TTC549 (cell line): Measurements from ENCODE around the gene UGT2B7.
"Not testable (repeated sequence)": the region's sequence is repeated elsewhere in the genome, so short reads cannot be mapped to it uniquely, and the experiment has no call there.

ENCODE experiments used
- FAIRE-seq: peaks from 2 replicates; lab custom pipeline; 2012; peaks lifted over from hg19 to GRCh38; lab: Jason Lieb, UNC

The UGT2B7 gene

DNA sequence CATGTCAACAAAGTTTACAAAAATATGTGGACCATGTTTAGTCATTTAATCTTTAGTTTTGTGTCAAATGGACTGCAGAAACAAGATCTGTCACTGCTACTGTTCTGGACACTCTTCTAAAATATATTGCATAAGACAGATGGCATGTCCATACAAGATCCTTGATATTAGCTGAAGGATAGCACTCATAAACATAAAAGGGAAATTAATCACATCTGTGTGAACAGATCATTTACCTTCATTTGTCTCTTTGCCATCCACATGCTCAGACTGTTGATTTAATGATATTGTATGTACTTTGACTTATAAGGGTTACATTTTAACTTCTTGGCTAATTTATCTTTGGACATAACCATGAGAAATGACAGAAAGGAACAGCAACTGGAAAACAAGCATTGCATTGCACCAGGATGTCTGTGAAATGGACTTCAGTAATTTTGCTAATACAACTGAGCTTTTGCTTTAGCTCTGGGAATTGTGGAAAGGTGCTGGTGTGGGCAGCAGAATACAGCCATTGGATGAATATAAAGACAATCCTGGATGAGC is at the start of gene UGT2B7:
Gene UGT2B7 (plus strand): TSS at position 364 of the 546 bp plus-strand sequence. CDS start 47 bp downstream, at position 411.
- FAIRE-seq = no peak

DNA sequence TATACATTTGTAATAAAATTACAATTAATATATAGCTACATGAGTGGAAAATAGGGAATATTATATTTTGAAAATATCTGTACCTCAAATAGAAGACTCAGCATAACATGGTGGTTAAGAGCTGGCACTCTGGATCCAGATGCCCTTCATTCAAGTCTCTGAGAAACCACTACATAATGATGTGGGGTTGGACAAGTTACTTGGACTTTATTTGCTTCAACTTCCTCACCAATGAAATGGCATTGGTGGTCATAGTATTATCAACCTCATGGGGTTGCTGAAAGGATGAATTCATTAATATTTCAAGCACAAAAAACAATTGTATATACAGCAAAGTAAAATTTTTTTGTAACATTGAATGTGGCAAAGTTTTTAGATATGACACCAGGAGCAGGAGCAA is 46.4 kb upstream of the UGT2B7 start:
- no peak for FAIRE-seq

DNA sequence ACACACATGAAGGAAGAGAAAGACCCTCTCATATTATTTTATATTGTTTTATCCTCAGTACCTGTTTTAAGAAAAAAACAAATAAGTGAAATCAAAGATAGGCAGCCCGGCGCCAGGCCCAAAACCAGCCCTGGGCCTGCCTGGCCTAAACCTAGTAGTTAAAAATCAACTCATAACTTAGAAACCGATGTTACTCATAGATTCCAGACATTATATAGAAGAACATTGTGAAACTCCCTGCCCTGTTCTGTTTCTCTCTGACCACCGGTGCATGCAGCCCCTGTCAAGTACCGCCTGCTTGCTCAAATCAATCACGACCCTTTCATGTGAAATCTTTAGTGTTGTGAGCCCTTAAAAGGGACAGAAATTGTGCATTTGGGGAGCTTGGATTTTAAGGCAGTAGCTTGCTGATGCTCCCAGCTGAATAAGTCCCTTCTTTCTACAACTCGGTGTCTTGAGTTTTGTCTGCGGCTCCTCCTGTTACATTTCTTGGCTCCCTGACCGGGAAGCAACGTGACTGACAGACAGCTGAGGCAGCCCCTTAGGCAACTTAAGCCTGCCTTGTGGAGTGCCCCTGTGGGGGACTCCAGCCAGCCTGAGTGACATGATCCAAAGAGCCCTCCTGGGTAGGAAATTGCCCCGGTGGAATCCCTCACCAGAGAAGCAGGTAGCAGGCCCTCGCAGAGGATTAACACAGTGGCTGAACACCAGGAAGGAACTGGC is 45.3 kb upstream of the UGT2B7 start:
- FAIRE-seq = not testable (repeated sequence)

DNA sequence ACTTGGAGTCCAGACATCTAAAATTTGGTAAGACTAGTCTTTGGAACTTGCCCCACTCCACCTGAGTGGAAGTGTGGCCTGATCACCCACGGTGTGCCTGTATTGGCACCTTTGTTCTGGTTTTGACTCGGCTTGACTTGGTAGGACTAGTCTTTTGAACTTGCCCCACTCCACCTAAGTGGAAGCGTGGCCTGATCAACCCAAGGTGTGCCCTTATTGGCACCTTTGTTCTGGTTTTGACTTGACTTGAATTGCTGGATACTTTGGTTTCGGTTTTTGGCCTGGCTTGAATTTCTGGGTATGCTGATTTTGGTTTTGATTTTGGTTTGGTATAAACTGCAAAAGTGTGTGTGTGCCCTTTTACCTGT is 44.7 kb upstream of the UGT2B7 start:
- FAIRE-seq = no peak

DNA sequence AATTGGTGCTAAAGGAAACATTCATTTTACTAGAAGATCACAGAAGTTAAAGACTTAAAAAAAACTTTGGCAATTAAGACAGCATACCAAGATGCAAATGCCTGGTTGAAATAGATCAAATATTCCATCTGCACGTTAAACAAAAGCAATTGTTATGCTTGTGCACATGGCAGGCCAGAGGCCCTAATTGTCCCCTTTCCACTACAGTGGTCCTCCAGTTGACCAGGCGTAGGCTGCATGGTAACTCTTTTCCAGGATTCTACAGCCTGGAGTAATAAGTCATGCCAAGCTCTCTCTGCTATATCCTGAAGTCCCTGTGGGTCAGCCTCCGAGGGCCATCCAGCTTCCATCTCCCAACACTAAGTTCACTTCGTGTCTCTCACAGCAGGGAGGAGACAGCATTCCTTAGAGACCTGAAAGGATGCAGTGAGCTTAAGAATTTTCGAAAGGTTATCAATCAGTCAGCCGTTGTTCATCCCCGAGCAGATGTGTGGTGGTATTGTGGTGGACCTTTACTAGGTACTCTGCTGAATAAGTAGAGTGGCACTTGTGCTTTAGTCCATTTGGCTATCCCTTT is 42.9 kb upstream of the UGT2B7 start:
- not testable (repeated sequence) for FAIRE-seq

DNA sequence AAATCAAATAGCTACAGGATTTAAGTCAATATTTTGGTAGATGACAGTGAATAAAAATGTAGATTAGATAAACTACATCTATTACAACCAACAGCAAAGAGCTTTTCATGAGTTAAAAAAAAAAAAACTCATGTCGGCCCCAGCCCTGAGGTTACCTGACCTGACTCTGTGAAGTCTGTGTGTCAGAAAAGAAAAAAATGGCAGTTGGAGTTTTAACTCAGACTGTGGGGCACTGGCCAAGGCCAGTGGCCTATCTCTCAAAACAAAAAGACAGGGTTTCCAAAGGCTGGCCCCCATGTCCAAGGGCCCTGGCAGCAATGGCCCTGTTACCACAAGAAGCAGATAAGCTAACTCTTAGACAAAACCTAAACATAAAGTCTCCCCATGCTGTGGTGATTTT is 42.2 kb upstream of the UGT2B7 start:
- FAIRE-seq = not testable (repeated sequence)

DNA sequence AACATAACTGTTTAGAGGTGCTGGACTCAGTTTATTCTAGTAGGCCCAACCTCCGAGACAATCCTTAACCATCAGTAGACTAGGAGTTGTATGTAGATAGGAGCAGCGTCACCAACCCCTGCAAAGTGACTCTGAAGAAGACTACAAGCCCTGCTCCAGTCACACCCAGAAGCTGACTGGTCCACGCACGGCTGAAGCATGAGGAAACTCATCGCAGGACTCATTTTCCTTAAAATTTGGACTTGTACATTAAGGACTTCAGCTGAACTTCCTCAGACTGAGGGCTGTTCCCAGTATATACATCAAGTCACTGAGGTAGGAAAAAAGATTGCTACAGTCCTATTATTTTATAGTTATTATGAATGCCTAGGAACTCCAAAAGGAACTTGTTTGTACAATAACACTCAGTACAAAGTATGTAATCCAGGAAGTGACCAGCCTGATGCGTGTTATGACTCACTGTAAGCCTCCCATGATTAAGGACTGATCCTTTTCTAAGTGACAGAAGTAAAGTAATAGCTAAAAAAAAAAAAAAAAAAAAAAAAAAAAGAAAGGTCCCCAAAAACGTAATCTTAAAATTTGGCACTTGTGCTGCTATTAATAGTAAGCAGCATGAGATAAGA is 41.6 kb upstream of the UGT2B7 start:
- FAIRE-seq = no peak

DNA sequence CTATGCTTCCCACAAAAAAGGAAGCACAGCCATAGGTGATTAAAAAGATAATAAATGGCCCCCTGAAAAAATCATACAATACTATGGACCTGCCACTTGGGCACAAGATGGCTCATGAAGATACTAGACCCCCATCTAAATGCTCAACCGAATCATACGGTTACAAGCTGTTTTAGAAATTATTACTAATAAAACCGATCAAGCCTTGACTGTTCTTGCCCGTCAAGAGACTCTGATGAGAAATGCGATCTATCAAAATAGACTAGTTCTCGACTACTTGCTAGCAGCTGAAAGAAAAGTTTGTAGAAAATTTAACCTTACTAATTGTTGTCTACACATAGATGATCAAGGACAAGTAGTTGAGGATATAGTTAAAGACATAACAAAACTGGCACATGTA is 40.1 kb upstream of the UGT2B7 start:
- no peak for FAIRE-seq

DNA sequence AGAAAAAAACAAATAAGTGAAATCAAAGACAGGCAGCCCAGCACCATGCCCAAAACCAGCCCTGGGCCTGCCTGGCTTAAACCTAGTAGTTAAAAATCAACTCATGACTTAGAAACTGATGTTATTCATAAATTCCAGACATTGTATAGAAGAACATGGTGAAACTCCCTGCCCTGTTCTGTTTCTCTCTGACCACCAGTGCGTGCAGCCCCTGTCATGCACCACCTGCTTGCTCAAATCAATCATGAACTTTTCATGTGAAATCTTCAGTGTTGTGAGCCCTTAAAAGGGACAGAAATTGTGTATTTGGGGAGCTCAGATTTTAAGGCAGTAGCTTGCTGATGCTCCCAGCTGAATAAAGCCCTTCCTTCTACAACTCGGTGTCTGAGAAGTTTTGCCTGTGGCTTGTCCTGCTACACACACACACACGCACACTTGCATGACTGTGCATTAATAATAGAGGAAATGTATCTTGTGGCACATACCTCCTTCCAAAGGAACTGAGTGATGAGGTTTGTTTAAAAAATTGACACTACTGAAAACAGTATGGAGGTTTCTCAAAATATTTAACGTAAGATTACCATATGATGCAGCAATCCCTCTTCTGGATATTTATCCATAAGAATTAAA is 39.2 kb upstream of the UGT2B7 start:
- FAIRE-seq = no peak

DNA sequence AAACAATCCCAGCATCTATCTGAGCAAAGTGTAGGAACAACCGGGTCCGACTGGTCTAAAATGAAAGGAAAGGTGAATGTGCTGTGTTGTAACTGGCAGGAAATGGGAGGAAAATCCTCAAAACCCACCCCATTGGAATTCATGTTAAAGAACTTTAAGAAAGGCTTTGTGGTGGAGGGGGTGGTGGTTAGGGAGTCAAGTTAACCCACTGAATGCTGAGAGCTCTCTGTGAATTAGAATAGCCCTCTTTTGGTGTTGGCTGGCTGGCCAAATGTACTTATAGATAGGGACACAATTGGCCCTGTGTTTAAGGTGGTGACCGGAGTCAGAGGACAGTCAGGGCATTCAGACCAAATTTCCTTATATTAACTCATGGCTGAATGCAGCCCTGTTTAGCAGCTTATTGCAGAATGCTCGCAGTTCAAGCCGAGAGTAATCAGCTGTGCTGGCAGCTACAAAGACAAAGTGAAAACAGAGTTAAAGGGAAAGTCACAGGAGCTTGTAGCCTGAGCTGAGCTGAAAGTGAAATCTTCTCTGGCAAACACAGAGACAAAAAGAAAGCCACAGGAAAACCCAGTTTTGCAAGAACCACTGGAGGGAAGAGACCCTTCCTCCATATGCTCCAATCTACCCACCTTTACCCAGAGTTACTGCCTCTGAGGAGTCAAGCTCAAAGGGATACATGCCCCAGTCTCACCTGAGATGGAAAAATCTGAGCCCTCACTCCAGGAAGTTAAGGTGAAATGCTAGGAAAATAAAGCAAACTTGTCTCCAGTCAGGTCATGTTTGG is 38.5 kb upstream of the UGT2B7 start:
- no peak for FAIRE-seq

DNA sequence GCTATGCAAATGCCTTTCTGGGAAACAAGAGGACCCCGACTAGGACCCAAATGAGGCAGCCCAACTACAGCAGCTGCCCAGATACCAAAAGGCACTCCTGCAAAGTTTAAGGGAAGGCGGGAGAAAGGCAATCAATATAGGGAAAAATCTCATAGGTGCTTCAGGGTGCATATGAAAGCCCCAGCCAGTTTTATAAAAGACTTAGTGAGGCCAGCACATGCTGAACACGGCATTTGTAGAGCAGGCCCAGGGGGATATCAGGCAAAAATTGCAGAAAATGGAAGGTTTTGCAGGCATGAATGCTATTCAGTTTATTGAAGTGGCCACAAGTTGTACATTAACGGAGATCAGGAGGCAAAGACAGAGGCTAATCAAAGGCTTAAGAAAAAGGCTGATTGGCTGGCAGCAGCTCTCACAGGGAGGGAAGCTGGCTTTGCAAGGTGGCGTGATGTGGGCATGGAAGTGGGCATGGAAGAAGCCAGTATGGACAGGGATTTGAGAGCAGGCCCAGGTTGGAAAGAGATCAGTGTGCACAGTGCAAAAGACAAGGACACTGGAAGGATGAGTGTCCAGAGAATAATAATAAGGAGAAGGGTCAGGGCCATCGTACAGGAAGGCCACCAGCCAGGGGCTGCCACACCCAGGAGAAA is 37.7 kb upstream of the UGT2B7 start:
- FAIRE-seq = no peak

DNA sequence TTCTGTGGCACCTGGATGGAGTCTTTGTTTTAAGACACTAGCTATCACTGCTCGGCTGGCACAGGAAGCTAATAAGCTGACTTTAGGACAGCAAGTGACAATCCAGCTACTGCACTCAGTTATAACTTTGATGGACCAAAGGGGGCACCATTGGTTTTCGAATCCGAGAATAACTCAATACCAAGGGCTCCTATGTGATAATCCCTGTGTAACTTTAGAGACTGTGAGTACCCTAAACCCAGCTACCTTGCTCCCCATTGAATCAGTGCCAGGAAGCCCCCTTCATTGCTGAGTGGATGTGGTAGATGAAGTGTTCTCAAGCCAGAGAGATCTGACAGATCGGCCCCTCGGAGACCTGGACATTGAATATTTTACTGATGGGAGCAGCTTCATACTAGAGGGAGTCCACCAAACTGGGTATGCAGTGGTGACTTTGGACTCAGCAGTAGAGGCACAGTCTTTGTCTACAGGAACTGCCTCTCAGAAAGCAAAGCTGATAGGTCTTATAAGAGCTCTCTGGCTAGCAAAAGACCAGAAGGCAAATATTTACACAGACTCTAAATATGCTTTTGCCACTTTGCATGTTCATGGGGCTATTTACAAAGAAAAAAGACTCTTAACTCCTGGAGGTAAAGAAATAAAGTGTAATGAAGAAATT is 35.5 kb upstream of the UGT2B7 start:
- no peak for FAIRE-seq

DNA sequence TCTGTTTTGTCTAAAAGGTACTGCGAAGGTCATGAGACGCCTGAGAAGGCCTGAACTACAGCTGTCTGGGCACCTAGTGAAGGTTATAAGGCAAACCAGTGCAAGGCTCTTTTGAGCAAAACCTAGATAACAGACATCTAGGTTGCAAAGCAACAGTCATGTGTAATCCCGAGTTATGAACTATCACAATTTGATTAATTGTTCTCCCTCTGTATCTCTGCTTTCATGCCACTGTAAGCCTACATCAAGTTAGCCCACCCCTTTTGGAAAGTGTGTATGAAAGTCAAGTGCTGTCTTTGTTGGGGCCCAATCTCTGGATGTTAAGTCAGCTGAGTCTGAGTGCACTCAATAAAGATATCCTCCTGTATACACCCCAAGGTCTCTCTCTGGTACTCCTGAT is 31.9 kb upstream of the UGT2B7 start:
- no peak for FAIRE-seq

DNA sequence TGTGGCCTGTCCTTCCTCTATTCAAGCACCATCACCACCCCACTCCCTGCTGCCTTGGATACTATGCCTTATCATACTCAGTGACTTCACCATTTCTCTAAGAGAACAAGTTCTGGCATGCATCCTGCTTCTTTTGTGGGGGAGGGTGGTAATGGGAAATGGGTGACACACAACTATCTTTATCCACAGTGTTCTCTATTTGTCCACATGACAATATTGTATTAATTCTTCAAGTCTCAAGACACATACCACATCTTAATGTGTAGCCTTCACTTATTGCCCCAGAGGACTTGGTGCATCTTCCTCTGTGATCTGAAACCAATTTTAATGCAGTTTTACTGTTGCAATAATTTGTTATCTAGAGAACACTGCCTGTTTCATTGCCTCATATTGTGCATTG is 29.3 kb upstream of the UGT2B7 start:
- FAIRE-seq = no peak

DNA sequence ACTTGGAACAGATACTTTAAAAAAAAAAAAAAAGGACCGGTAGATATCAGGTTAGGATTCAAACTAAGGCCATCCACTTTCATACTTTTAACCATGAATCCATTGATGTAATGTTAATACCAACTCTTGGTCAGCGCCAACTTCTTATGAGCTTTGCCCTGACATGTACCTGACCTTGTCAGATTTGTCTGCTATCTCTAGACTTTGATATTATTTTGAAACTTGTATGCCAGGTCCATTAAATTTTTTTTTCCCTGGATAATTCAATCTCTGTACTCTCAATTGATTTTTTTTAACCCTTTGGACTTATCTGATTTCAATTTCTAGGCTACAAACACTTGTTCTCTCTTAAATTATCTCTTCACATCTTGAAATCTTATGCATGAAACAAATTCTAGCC is 27.2 kb upstream of the UGT2B7 start:
- FAIRE-seq = no peak

DNA sequence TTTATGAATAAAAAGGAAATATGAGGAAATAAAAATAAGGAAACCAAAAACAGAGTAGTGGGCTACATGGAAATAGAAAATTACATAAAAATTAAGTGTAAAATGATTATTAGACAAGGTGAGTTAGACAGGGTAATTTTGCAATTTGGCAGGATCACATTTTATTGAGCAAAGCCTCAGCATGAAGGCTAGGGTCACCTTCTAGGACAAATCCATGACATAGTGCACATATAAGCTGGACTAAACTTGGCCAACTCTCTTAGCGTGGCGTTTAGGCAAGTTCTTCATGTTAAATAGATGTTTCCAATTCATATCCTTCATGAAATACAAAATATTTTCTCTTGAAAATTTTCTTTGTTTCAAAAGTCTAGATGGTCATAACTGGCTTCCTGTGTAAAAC is 25.7 kb upstream of the UGT2B7 start:
- FAIRE-seq = no peak

DNA sequence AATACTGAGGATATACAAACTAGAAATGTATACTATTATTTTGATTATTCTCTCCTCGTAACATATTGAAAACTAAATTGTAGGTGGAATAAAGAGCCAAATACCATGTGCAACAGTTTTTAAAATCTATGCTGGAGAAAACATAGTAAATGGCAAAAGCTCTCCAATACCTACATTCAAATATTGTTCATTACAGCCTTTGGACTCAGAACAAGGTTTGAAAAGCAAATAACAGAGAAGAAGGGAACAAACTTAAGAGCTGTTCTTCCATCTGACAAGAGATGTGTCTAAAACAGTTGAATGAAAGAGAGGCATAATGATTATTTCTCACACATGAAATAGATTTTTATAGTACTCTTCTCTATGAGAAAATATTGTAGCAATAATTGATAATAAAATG is 25.0 kb upstream of the UGT2B7 start:
- FAIRE-seq = no peak

DNA sequence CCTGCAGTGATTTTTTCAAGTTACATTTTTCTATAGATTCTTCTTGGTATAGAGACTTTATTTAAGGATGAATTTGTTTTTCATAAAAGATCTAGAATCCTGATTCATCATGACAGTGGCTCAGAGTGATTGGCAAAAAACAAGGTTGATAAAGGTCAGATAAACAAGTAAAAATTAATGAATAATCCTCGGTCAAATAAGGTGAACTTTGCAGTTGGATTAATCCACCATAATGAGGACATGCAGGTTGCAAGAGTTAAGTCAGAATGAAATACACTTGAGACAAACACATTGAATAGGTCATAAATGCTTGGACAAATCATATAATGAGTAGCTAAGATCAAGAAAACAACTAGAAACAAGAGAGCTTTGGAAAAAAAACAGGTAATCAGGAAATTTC is 22.9 kb upstream of the UGT2B7 start:
- FAIRE-seq = no peak

DNA sequence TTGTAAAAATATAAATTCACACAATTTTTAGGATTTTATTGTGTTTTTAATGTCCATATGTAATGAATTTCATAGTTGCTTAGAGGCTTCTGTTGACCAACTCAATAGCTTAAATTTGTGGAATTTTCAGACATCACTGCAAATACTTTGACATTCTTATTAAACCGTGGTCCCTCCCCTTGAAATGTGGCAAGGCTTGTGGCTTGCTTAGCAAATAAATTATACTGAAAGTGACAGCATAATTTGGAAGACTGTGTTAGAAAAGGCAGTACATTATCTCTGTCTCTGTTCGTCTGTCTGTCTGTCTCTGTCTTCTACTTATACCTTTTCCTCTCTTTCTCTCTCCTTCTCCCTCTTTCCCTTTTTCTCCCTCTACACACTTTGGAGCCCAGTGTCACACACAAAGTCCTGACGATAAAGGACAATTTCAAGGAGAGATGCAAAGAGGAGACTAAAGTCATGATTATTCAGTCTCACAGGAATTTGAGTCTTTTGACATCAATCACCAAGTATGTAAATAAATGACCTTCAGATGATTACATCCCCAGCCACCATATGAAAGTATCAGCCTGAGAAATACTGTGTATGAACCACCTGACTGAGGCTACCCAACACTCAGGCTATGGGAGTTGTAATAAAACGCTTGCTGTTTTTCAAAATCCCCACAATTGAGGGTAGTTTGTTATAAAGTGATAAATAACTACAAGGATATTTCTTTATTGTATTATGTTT is 21.0 kb upstream of the UGT2B7 start:
- FAIRE-seq = no peak

DNA sequence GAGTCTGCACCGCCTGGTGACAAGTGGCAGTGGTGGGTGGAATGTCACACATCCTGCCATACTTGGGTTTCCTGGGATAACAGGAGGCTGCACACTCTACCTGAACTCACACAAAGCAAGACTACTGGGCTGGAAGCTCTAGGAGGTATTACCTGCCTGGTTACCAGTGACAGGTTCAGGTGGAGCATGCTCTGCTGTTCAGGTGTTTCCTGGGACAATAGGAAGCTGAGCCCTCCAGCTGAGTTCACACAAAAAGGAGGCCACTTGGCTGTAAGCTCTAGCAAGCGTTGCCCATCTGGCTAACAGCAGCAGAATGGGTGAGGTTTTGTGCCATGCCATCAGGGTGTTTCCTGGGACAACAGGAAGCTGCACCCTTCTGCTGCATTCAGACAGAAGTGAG is 17.4 kb upstream of the UGT2B7 start:
- no peak for FAIRE-seq

DNA sequence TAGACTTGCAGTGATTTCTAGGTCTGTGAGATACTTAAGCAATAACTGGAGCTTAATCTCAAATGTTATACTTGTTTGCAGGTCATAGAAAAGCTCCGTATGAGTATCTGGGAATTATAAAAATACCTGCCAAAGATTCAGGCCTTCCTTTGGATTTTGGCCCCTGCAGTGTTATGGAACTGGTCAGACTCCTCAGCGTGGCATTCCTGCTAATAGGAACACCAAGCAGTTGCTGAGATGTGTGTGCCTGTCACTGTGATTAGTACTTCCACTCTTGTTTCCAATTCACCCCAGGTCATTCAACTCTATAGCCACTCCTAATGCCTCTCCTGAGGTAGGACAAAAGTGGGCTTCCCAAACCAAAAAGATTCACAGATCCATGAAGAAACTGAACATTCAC is 7.8 kb upstream of the UGT2B7 start:
- no peak for FAIRE-seq
